Keratinocyte (primary cell): ENCODE measurements around the gene WDR70. TPM values are rescaled to one million over a fixed set of nuclear protein-coding genes. Genes with fewer than 3 reads are reported as not detected.
"Not testable (repeated sequence)": the region's sequence is repeated elsewhere in the genome, so short reads cannot be mapped to it uniquely, and the experiment has no call there.

Source experiments
- DNase-seq: peaks from one replicate; pipeline ENCODE4 v3.0.0-alpha.2; 2011; ENCODE audit warnings: low read depth, missing footprints, low spot score
- FAIRE-seq: peaks from 2 replicates; lab custom pipeline; 2011; peaks lifted over from hg19 to GRCh38; lab: Jason Lieb, UNC
- H2AFZ ChIP-seq: 2 replicates; pipeline ENCODE4 v1.6.0; 2012; ENCODE audit warnings: low read length, control low read depth, inconsistent platforms; ENCODE audit not compliant: control insufficient read depth
- H3K27ac ChIP-seq: 2 replicates; pipeline ENCODE4 v1.5.1; 2011; ENCODE audit warnings: low read length; ENCODE audit not compliant: control insufficient read depth, insufficient read depth
- H3K27me3 ChIP-seq: 3 replicates; pipeline ENCODE4 v1.6.0; 2011; ENCODE audit warnings: low read length; ENCODE audit not compliant: control insufficient read depth, insufficient read depth; ENCODE audit errors: extremely low read depth
- H3K36me3 ChIP-seq, 2 experiments: 2 replicates in 1 of 2; 3 replicates in 1 of 2; pipeline ENCODE4 v1.5.1; 2011; ENCODE audit warnings: low read length in 2 of 2, mild to moderate bottlenecking in 1 of 2; ENCODE audit not compliant: control insufficient read depth in 2 of 2, insufficient read depth in 2 of 2; ENCODE audit errors: extremely low read depth in 1 of 2
- H3K4me1 ChIP-seq: 3 replicates; pipeline ENCODE4 v1.5.1; 2011; ENCODE audit warnings: low read length; ENCODE audit not compliant: control insufficient read depth, insufficient read depth; ENCODE audit errors: extremely low read depth
- H3K4me2 ChIP-seq: 3 replicates; pipeline ENCODE4 v1.6.0; 2011; ENCODE audit warnings: low read depth, low read length; ENCODE audit not compliant: control insufficient read depth, insufficient read depth; ENCODE audit errors: extremely low read depth
- H3K4me3 ChIP-seq, 3 experiments: fragments of 200-600 bp in 1 of 3; sonication (generic) in 1 of 3; 2 replicates in 2 of 3; 3 replicates in 1 of 3; pipeline ENCODE4 v1.5.1; 2011 to 2016; ENCODE audit warnings: low read length in 3 of 3, mild to moderate bottlenecking in 3 of 3, control low read depth in 2 of 3, inconsistent platforms in 1 of 3, low read depth in 1 of 3, mixed read lengths in 1 of 3, mixed run types in 1 of 3, moderate library complexity in 1 of 3; ENCODE audit not compliant: control insufficient read depth in 2 of 3, insufficient read depth in 2 of 3; ENCODE audit errors: extremely low read depth in 1 of 3
- H3K79me2 ChIP-seq: 2 replicates; pipeline ENCODE4 v1.6.0; 2012; ENCODE audit warnings: low read length; ENCODE audit not compliant: control insufficient read depth, insufficient read depth
- H3K9ac ChIP-seq: 3 replicates; pipeline ENCODE4 v1.6.0; 2011; ENCODE audit warnings: low read length; ENCODE audit not compliant: control insufficient read depth, insufficient read depth; ENCODE audit errors: extremely low read depth
- H3K9me1 ChIP-seq: 3 replicates; pipeline ENCODE4 v1.6.0; 2011; ENCODE audit warnings: low read length; ENCODE audit not compliant: control insufficient read depth, insufficient read depth; ENCODE audit errors: extremely low read depth
- H3K9me3 ChIP-seq: 2 replicates; pipeline ENCODE4 v1.5.1; 2012; ENCODE audit warnings: low read depth, low read length; ENCODE audit not compliant: control insufficient read depth
- H4K20me1 ChIP-seq: 3 replicates; pipeline ENCODE4 v1.6.0; 2011; ENCODE audit warnings: low read length; ENCODE audit not compliant: control insufficient read depth, insufficient read depth; ENCODE audit errors: extremely low read depth
- CTCF ChIP-seq, 3 experiments: IDR thresholded peaks in 1 of 3; conservative IDR thresholded peaks in 1 of 3; optimal IDR thresholded peaks in 1 of 3; 2 replicates in 2 of 3; 3 replicates in 1 of 3; pipeline versions ENCODE3 to v1.5.1; 2011; ENCODE audit warnings: low read length in 3 of 3, mild to moderate bottlenecking in 3 of 3, moderate library complexity in 2 of 3, control low read depth in 1 of 3, inconsistent platforms in 1 of 3; ENCODE audit not compliant: insufficient read depth in 2 of 3; ENCODE audit errors: extremely low read depth in 1 of 3
- EZH2 ChIP-seq: IDR thresholded peaks from one replicate; pipeline ENCODE4 v1.6.1; 2012; ENCODE audit warnings: inconsistent platforms, mild to moderate bottlenecking, low read length, moderate library complexity
- dilution Hi-C: fragments of 300-500 bp; cut with MboI; formaldehyde crosslinking; loops from one replicate; pipeline ENCODE4 v1.7.0; 2020; ENCODE audit warnings: low sequenced_read_pairs; ENCODE audit not compliant: extremely low pct_ligation_motif_present
- polyA plus RNA-seq, 5 experiments: library from polyadenylated mRNA; depleted of rRNA in 3 of 5; stranded (reverse) in 3 of 5; stranded (forward) in 1 of 5; unstranded in 1 of 5; fragments of >200 nt; gene quantifications; 1 replicate in 1 of 5; 2 replicates in 3 of 5; 3 replicates in 1 of 5; pipeline versions ENCODE4 v1.2.1 to v1.2.3, GENCODE V29; 2011 to 2012; ENCODE audit warnings: missing spikeins in 2 of 5, low read depth in 1 of 5, low replicate concordance in 1 of 5

Gene WDR70
- polyA plus RNA-seq, 1 donor (not counting 4 experiments of a cell fraction or from before 2014, with no cell fraction given), result 25.1 TPM

DNA sequence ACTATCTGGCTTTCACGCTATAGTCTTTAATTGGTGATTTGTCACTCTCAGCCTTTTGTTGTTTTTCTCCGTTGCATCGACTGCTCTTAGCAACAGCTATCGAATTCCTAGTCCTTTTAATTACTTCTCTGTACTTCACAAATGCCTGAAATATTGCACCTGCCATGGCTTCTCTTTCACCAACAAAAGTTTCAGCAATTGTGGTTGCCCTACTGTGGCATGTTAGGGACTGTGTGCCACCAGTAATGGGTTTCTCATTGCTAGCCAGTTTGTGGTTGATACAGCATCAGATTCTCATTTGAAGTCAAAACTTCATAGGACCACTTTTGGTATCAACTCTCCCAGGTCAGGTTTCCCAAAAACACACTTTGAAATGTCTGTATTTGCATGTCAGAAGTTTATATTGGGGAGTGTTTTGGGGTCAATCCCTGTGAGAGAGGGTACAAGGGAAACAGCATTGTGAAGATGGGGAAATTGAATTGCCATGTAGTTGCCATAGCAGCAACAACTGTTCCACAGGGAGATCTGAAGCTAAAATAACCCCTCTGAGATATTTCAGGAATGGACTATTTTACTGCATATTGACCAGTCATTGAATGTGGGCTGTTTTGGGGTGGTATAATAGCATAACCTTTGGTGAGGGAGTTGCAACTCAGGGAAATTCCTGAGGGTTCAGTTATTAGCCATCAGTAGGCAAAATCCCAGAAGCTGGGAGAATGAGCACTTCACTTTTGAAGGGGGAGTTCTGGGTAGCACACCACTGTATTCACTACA, 99.2 kb downstream of the WDR70 start:
- no peak overlapping the region for H2AFZ ChIP-seq
- no peak overlapping the region for H3K4me3 ChIP-seq
- H3K9ac ChIP-seq, result no peak overlapping the region
- H3K4me2 ChIP-seq, result no peak overlapping the region
- no peak overlapping the region for H3K27ac ChIP-seq
- no peaks in the 10 kb centered on the region for H4K20me1 ChIP-seq
- no peaks in the 10 kb centered on the region for H3K36me3 ChIP-seq
- DNase-seq (no peak), FAIRE-seq (no peak)
- H3K79me2 ChIP-seq, result no peaks in the 10 kb centered on the region
- no peaks in the 10 kb centered on the region for H3K4me1 ChIP-seq
- dilution Hi-C loops, result no loop called here
- no peaks in the 10 kb centered on the region for H3K27me3 ChIP-seq
- H3K9me1 ChIP-seq, result no peaks in the 10 kb centered on the region
- no peaks in the 10 kb centered on the region for H3K9me3 ChIP-seq
- TF ChIP-seq EZH2 (no peak), CTCF (optimal IDR thresholded peaks at IDR 0.05 in 1 of 3, IDR thresholded peaks at IDR 0.05 in 1 of 3, conservative IDR thresholded peaks at IDR 0.05 in 1 of 3; ENCODE audit: extremely low read depth in 1 of 3, insufficient read depth in 2 of 3, low read length in 3 of 3) (no peak)

DNA sequence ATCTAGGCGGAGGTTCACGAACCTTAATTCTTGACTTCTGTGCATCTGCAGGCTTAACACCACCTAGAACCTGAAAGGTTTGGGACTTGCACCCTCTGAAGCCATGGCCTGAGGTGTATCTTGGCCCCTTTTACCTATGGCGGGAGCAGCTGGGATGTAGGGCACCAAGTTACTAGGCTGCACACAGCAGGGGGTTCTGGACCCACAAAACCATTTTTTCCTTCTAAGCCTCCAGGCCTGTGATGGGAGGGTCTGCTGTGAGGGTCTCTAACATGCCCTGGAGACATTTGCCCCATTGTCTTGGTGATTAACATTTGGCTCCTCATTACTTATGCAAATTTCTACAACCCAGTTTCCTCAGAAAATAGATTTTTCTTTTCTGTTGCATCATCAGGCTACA, 102.3 kb downstream of the WDR70 start:
- H2AFZ ChIP-seq, H3K27me3 ChIP-seq, dilution Hi-C loops, H3K27ac ChIP-seq, FAIRE-seq, DNase-seq, H3K79me2 ChIP-seq, H3K4me1 ChIP-seq, H3K36me3 ChIP-seq, H3K4me3 ChIP-seq, H4K20me1 ChIP-seq, H3K4me2 ChIP-seq, H3K9me3 ChIP-seq, H3K9me1 ChIP-seq, H3K9ac ChIP-seq: not testable (repeated sequence)
